Keratinocyte (primary cell): Measurements from ENCODE around the gene GARNL3. TPM values are rescaled to one million over a fixed set of nuclear protein-coding genes. Genes with fewer than 3 reads are reported as not detected.

Experiments used
- DNase-seq: peaks from one replicate; pipeline ENCODE4 v3.0.0-alpha.2; 2011; ENCODE audit warnings: low read depth, missing footprints, low spot score
- FAIRE-seq: peaks from 2 replicates; lab custom pipeline; 2011; peaks lifted over from hg19 to GRCh38; lab: Jason Lieb, UNC
- H2AFZ ChIP-seq: 2 replicates; pipeline ENCODE4 v1.6.0; 2012; ENCODE audit warnings: low read length, control low read depth, inconsistent platforms; ENCODE audit not compliant: control insufficient read depth
- H3K27ac ChIP-seq: 2 replicates; pipeline ENCODE4 v1.5.1; 2011; ENCODE audit warnings: low read length; ENCODE audit not compliant: control insufficient read depth, insufficient read depth
- H3K27me3 ChIP-seq: 3 replicates; pipeline ENCODE4 v1.6.0; 2011; ENCODE audit warnings: low read length; ENCODE audit not compliant: control insufficient read depth, insufficient read depth; ENCODE audit errors: extremely low read depth
- H3K36me3 ChIP-seq, 2 experiments: 2 replicates in 1 of 2; 3 replicates in 1 of 2; pipeline ENCODE4 v1.5.1; 2011; ENCODE audit warnings: low read length in 2 of 2, mild to moderate bottlenecking in 1 of 2; ENCODE audit not compliant: control insufficient read depth in 2 of 2, insufficient read depth in 2 of 2; ENCODE audit errors: extremely low read depth in 1 of 2
- H3K4me1 ChIP-seq: 3 replicates; pipeline ENCODE4 v1.5.1; 2011; ENCODE audit warnings: low read length; ENCODE audit not compliant: control insufficient read depth, insufficient read depth; ENCODE audit errors: extremely low read depth
- H3K4me2 ChIP-seq: 3 replicates; pipeline ENCODE4 v1.6.0; 2011; ENCODE audit warnings: low read depth, low read length; ENCODE audit not compliant: control insufficient read depth, insufficient read depth; ENCODE audit errors: extremely low read depth
- H3K4me3 ChIP-seq, 3 experiments: fragments of 200-600 bp in 1 of 3; sonication (generic) in 1 of 3; 2 replicates in 2 of 3; 3 replicates in 1 of 3; pipeline ENCODE4 v1.5.1; 2011 to 2016; ENCODE audit warnings: low read length in 3 of 3, mild to moderate bottlenecking in 3 of 3, control low read depth in 2 of 3, inconsistent platforms in 1 of 3, low read depth in 1 of 3, mixed read lengths in 1 of 3, mixed run types in 1 of 3, moderate library complexity in 1 of 3; ENCODE audit not compliant: control insufficient read depth in 2 of 3, insufficient read depth in 2 of 3; ENCODE audit errors: extremely low read depth in 1 of 3
- H3K79me2 ChIP-seq: 2 replicates; pipeline ENCODE4 v1.6.0; 2012; ENCODE audit warnings: low read length; ENCODE audit not compliant: control insufficient read depth, insufficient read depth
- H3K9ac ChIP-seq: 3 replicates; pipeline ENCODE4 v1.6.0; 2011; ENCODE audit warnings: low read length; ENCODE audit not compliant: control insufficient read depth, insufficient read depth; ENCODE audit errors: extremely low read depth
- H3K9me1 ChIP-seq: 3 replicates; pipeline ENCODE4 v1.6.0; 2011; ENCODE audit warnings: low read length; ENCODE audit not compliant: control insufficient read depth, insufficient read depth; ENCODE audit errors: extremely low read depth
- H3K9me3 ChIP-seq: 2 replicates; pipeline ENCODE4 v1.5.1; 2012; ENCODE audit warnings: low read depth, low read length; ENCODE audit not compliant: control insufficient read depth
- H4K20me1 ChIP-seq: 3 replicates; pipeline ENCODE4 v1.6.0; 2011; ENCODE audit warnings: low read length; ENCODE audit not compliant: control insufficient read depth, insufficient read depth; ENCODE audit errors: extremely low read depth
- EZH2 ChIP-seq: IDR thresholded peaks from one replicate; pipeline ENCODE4 v1.6.1; 2012; ENCODE audit warnings: inconsistent platforms, mild to moderate bottlenecking, low read length, moderate library complexity
- dilution Hi-C: fragments of 300-500 bp; cut with MboI; formaldehyde crosslinking; loops from one replicate; pipeline ENCODE4 v1.7.0; 2020; ENCODE audit warnings: low sequenced_read_pairs; ENCODE audit not compliant: extremely low pct_ligation_motif_present
- polyA plus RNA-seq, 5 experiments: library from polyadenylated mRNA; depleted of rRNA in 3 of 5; stranded (reverse) in 3 of 5; stranded (forward) in 1 of 5; unstranded in 1 of 5; fragments of >200 nt; gene quantifications; 1 replicate in 1 of 5; 2 replicates in 3 of 5; 3 replicates in 1 of 5; pipeline versions ENCODE4 v1.2.1 to v1.2.3, GENCODE V29; 2011 to 2012; ENCODE audit warnings: missing spikeins in 2 of 5, low read depth in 1 of 5, low replicate concordance in 1 of 5
- TF ChIP-seq, protein P1 (sequence below), 3 experiments: IDR thresholded peaks in 1 of 3; conservative IDR thresholded peaks in 1 of 3; optimal IDR thresholded peaks in 1 of 3; 2 replicates in 2 of 3; 3 replicates in 1 of 3; pipeline versions ENCODE3 to v1.5.1; 2011; ENCODE audit warnings: low read length in 3 of 3, mild to moderate bottlenecking in 3 of 3, moderate library complexity in 2 of 3, control low read depth in 1 of 3, inconsistent platforms in 1 of 3; ENCODE audit not compliant: insufficient read depth in 2 of 3; ENCODE audit errors: extremely low read depth in 1 of 3

Gene GARNL3
- polyA plus RNA-seq, 1 donor (not counting 4 experiments of a cell fraction or from before 2014, with no cell fraction given), result 2.4 TPM

DNA sequence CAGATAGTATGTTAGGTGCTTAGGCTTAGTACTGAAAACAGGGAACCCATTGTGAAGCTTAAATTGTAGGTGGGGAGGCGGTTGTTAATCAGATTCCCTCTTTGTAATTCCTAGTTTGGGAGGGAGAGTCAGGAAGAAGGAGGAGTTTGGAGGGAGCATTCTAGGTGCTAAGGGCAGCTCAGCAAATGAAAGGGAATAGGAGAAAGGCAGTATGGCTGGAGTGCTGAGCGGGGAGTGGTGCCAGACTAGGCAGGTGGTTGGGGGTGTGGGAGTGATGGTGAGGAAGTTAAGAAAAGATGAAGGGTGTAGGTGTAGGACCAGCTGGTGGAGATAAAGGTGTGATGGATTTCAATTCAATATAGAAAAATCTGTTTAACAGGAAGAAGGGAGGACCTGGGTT is 11.1 kb upstream of the GARNL3 start:
- H3K4me2 ChIP-seq, result no peak overlapping the region
- no peaks in the 10 kb centered on the region for H3K79me2 ChIP-seq
- DNase-seq, result no peak
- TF ChIP-seq, protein P1, sequence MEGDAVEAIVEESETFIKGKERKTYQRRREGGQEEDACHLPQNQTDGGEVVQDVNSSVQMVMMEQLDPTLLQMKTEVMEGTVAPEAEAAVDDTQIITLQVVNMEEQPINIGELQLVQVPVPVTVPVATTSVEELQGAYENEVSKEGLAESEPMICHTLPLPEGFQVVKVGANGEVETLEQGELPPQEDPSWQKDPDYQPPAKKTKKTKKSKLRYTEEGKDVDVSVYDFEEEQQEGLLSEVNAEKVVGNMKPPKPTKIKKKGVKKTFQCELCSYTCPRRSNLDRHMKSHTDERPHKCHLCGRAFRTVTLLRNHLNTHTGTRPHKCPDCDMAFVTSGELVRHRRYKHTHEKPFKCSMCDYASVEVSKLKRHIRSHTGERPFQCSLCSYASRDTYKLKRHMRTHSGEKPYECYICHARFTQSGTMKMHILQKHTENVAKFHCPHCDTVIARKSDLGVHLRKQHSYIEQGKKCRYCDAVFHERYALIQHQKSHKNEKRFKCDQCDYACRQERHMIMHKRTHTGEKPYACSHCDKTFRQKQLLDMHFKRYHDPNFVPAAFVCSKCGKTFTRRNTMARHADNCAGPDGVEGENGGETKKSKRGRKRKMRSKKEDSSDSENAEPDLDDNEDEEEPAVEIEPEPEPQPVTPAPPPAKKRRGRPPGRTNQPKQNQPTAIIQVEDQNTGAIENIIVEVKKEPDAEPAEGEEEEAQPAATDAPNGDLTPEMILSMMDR (optimal IDR thresholded peaks at IDR 0.05 in 1 of 3, IDR thresholded peaks at IDR 0.05 in 1 of 3, conservative IDR thresholded peaks at IDR 0.05 in 1 of 3; ENCODE audit: extremely low read depth in 1 of 3, insufficient read depth in 2 of 3, low read length in 3 of 3), result no peak
- H3K4me1 ChIP-seq, result no peaks in the 10 kb centered on the region
- FAIRE-seq, result no peak
- no peak overlapping the region for H3K9ac ChIP-seq
- H3K27me3 ChIP-seq, result no peaks in the 10 kb centered on the region
- H3K4me3 ChIP-seq, result no peak overlapping the region
- H3K27ac ChIP-seq, result no peak overlapping the region
- H3K9me1 ChIP-seq, result no peaks in the 10 kb centered on the region
- H2AFZ ChIP-seq, result no peak overlapping the region
- no peaks in the 10 kb centered on the region for H3K36me3 ChIP-seq
- dilution Hi-C loops, result no loop called here
- no peaks in the 10 kb centered on the region for H3K9me3 ChIP-seq
- no peaks in the 10 kb centered on the region for H4K20me1 ChIP-seq

DNA sequence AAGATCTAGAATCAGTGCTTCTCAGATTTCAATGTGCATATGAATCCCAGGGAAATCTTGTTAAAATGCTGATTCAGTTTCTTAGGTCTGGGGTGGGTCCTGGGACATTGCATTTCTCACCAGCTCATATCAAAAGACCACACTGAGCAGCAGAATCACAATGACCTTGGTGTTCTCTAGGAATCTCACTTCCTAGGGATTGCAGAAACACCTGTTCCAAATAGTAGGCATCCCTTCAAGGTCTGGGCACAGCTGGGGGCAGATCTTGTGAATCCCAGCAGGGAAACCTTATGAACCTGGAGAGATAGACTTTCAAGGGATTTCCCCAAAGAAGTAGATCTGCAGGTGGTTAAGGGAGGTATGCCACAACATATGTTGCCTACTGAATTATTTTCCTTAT is 8.9 kb upstream of the GARNL3 start:
- Histone ChIP-seq H3K9me3 (no peaks in the 10 kb centered on the region), H3K4me3 (no peak overlapping the region), H3K79me2 (no peaks in the 10 kb centered on the region), H3K36me3 (no peaks in the 10 kb centered on the region), H2AFZ (no peak overlapping the region), H3K27ac (no peak overlapping the region), H3K9me1 (no peaks in the 10 kb centered on the region), H4K20me1 (no peaks in the 10 kb centered on the region), H3K4me2 (no peak overlapping the region), H3K27me3 (no peaks in the 10 kb centered on the region), H3K9ac (no peak overlapping the region), H3K4me1 (no peaks in the 10 kb centered on the region)
- TF ChIP-seq, protein P1 (optimal IDR thresholded peaks at IDR 0.05 in 1 of 3, IDR thresholded peaks at IDR 0.05 in 1 of 3, conservative IDR thresholded peaks at IDR 0.05 in 1 of 3; ENCODE audit: extremely low read depth in 1 of 3, insufficient read depth in 2 of 3, low read length in 3 of 3), result no peak
- TF ChIP-seq EZH2, result no peak
- no peak for FAIRE-seq
- dilution Hi-C loops, result no loop called here
- no peak for DNase-seq
